Measurements from ENCODE around the gene RWDD3. TPM values are rescaled to one million over a fixed set of nuclear protein-coding genes. Genes with fewer than 3 reads are reported as not detected.

The RWDD3 gene
- total RNA-seq, 4 donors from 2014 or later, result 2.4 to 22.8 (median 15.1) TPM

DNA sequence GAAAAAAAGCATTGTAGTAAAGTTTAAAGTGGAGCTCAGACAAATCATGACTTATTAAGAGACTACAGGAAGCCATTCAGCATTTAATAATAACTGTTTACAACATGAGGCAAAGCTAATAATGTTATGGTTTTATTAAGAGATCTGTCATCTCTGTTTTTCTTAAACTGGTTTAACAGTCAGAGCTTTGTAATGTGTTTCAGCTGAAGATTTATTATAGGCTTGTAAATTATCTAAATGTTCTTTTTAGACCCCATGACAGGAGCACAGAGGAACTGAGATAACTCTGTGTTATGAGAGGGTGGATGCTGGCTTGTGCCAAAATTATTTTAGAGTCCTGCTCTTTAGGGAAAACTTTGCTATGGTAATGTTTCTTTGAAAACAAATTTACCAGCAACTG, 38.0 kb upstream of the RWDD3 start:
- TF ChIP-seq EP300 (IDR thresholded peaks at IDR 0.05; ENCODE audit: low read depth) (no peak), POLR2A (IDR thresholded peaks at IDR 0.05) (no peak), POLR2AphosphoS5 (IDR thresholded peaks at IDR 0.05) (no peak)
- TF ChIP-seq, protein P1, sequence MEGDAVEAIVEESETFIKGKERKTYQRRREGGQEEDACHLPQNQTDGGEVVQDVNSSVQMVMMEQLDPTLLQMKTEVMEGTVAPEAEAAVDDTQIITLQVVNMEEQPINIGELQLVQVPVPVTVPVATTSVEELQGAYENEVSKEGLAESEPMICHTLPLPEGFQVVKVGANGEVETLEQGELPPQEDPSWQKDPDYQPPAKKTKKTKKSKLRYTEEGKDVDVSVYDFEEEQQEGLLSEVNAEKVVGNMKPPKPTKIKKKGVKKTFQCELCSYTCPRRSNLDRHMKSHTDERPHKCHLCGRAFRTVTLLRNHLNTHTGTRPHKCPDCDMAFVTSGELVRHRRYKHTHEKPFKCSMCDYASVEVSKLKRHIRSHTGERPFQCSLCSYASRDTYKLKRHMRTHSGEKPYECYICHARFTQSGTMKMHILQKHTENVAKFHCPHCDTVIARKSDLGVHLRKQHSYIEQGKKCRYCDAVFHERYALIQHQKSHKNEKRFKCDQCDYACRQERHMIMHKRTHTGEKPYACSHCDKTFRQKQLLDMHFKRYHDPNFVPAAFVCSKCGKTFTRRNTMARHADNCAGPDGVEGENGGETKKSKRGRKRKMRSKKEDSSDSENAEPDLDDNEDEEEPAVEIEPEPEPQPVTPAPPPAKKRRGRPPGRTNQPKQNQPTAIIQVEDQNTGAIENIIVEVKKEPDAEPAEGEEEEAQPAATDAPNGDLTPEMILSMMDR (IDR thresholded peaks at IDR 0.05), result no peak
- no peak overlapping the region for H3K4me3 ChIP-seq
- H3K36me3 ChIP-seq, result no peaks in the 10 kb centered on the region
- H3K9me3 ChIP-seq, result no peaks in the 10 kb centered on the region
- in situ Hi-C loops (cut with MboI; ENCODE audit: low pct_ligation_motif_present in 1 of 4, low pct_unique_long_range_greater_than_20kb in 1 of 4, low sequenced_read_pairs in 3 of 4) (no loop called here), intact Hi-C loops (cut with DNase I; ENCODE audit: low total_unique reads) (no loop called here)
- peaks cover 0 to 5% (median 0%) of the 10 kb centered on the region in 4 donors for H3K4me1 ChIP-seq
- DNase-seq, result no peak
- no peaks in the 10 kb centered on the region for H3K27me3 ChIP-seq
- H3K27ac ChIP-seq, result no peak overlapping the region

DNA sequence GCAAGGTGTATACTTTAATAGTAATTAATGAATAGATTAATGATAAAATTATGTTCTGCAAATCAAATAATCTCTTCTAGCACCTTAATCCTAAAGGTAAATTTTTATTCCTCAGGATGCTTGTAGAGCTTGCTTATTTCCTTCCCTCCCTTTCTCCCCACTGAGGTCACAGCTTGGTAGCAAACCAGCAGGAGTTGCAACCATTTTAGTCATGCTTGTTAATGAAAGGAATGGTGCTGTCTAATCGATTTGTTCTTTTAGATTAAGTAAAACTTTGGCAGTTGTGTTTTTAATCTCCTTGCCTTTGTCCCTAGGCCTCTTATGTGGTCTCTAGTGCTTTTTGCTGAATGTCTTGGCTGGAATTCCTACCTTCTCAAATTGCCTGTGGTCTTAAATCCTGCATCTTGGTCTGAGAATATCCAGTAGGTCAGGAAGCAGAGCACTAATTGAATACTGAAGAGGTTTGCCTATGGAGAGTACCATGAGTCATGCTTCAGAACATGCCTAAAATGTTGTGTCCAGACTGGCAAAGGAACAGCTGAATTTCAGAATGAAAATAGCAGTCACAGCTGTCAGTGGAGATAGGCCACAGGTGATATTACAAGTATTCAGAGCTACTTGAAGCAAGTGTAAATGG, 36.3 kb upstream of the RWDD3 start:
- Histone ChIP-seq H3K27ac (no peak overlapping the region), H3K9me3 (no peaks in the 10 kb centered on the region), H3K36me3 (no peaks in the 10 kb centered on the region), H3K4me1 (peaks cover 0 to 5% (median 0%) of the 10 kb centered on the region in 4 donors), H3K4me3 (no peak overlapping the region), H3K27me3 (no peaks in the 10 kb centered on the region)
- 73 to 88% methylated on average over 1 of the region's 1 CpG for WGBS, 2 donors (ENCODE audit: low coverage in 1 of 2)
- intact Hi-C loops (cut with DNase I; ENCODE audit: low total_unique reads), result no loop called here
- DNase-seq, result no peak
- in situ Hi-C loops (cut with MboI; ENCODE audit: low pct_ligation_motif_present in 1 of 4, low pct_unique_long_range_greater_than_20kb in 1 of 4, low sequenced_read_pairs in 3 of 4), result no loop called here
- TF ChIP-seq, protein P1 (IDR thresholded peaks at IDR 0.05), result no peak
- TF ChIP-seq POLR2AphosphoS5 (IDR thresholded peaks at IDR 0.05) (no peak), POLR2A (IDR thresholded peaks at IDR 0.05) (no peak), EP300 (IDR thresholded peaks at IDR 0.05; ENCODE audit: low read depth) (no peak)

DNA sequence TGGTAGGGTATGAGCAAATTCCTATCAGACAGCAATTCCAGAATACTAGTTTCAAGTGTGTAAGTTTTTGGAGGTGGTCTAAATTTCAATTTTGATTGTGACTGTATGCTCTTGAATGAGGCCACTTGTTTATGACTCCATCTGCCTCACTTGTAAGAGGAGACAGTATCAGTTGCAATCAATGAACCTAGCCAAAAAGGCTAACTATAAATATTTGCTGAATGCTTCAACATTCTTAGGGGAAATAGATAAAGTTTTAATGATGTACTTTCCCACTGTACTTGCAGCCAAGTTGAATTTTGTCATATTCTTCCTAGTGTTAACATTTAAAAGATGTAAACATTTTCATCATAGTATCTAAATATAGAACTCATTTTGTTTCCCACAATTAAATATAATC, 32.1 kb upstream of the RWDD3 start:
- H3K36me3 ChIP-seq, result no peaks in the 10 kb centered on the region
- no peaks in the 10 kb centered on the region for H3K27me3 ChIP-seq
- no peak for DNase-seq
- TF ChIP-seq EP300 (IDR thresholded peaks at IDR 0.05; ENCODE audit: low read depth) (no peak), POLR2AphosphoS5 (IDR thresholded peaks at IDR 0.05) (no peak), POLR2A (IDR thresholded peaks at IDR 0.05) (no peak)
- TF ChIP-seq, protein P1 (IDR thresholded peaks at IDR 0.05), result no peak
- in situ Hi-C loops (cut with MboI; ENCODE audit: low pct_ligation_motif_present in 1 of 4, low pct_unique_long_range_greater_than_20kb in 1 of 4, low sequenced_read_pairs in 3 of 4) (no loop called here), intact Hi-C loops (cut with DNase I; ENCODE audit: low total_unique reads) (no loop called here)
- H3K4me3 ChIP-seq, result no peak overlapping the region
- H3K4me1 ChIP-seq, result no peaks in the 10 kb centered on the region
- H3K27ac ChIP-seq, result no peak overlapping the region
- H3K9me3 ChIP-seq, result no peaks in the 10 kb centered on the region

DNA sequence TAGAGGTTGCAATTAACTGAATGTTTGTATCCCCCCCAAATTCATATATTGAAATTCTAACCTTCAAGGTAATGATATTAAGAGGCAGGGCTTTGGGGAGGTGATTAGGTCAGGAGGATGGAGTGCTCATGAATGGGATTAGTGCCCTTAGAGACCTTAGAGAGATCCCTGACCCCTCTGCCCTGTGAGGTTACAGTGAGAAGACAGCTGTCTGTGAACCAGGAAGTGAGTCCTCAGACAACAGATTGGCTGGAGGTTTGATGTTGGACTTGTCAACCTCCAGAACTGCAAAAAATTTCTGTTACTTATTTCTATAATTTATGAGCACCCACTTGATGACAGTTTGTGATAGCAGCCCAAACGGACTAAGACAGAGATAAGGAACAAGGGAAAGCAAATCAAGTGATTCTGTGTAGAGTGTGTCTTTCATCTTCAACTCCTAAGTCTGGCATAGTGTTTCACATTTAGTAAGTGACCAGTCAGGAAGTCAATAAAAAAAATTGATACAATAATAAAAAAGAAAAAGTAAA, 30.0 kb upstream of the RWDD3 start:
- intact Hi-C loops (cut with DNase I; ENCODE audit: low total_unique reads), result no loop called here

More for the DNA sequence above, 30.0 kb upstream of the RWDD3 start:
- H3K36me3 ChIP-seq, result no peaks in the 10 kb centered on the region
- H3K27ac ChIP-seq, result no peak overlapping the region
- H3K4me1 ChIP-seq, result no peaks in the 10 kb centered on the region
- DNase-seq, result no peak
- in situ Hi-C loops (cut with MboI; ENCODE audit: low pct_ligation_motif_present in 1 of 4, low pct_unique_long_range_greater_than_20kb in 1 of 4, low sequenced_read_pairs in 3 of 4), result no loop called here
- WGBS, 2 donors (ENCODE audit: low coverage in 1 of 2), result 18 to 27% methylated on average over 1 of the region's 1 CpG
- no peaks in the 10 kb centered on the region for H3K27me3 ChIP-seq
- no peak overlapping the region for H3K4me3 ChIP-seq
- no peaks in the 10 kb centered on the region for H3K9me3 ChIP-seq
- TF ChIP-seq, protein P1 (IDR thresholded peaks at IDR 0.05), result no peak
- TF ChIP-seq EP300 (IDR thresholded peaks at IDR 0.05; ENCODE audit: low read depth) (no peak), POLR2AphosphoS5 (IDR thresholded peaks at IDR 0.05) (no peak), POLR2A (IDR thresholded peaks at IDR 0.05) (no peak)
